Tibial nerve (tissue), 3 donors: ENCODE measurements around the gene MACROH2A2.

Experiments used
- CTCF ChIP-seq, 5 experiments: fragments of 200-600 bp in 3 of 5; fragments of 450-650 bp in 2 of 5; sonication (generic) in 3 of 5; IDR thresholded peaks; one replicate each; pipeline ENCODE4 v1.5.1; 2016 to 2019; ENCODE audit warnings: antibody characterized with exemption in 5 of 5, mild to moderate bottlenecking in 3 of 5, moderate library complexity in 2 of 5
- POLR2A ChIP-seq, 2 donors: fragments of 450-650 bp; IDR thresholded peaks; one replicate each; pipeline ENCODE4 v1.6.1; 2017; ENCODE audit warnings: antibody characterized with exemption in 2 of 2, mild to moderate bottlenecking in 2 of 2, moderate library complexity in 2 of 2

- no peak for TF ChIP-seq CTCF (IDR thresholded peaks at IDR 0.05)
- TF ChIP-seq POLR2A (IDR thresholded peaks at IDR 0.05) = no peak
Measured at GRCh38 chr10:70144372-70145110, 91.9 kb downstream of the MACROH2A2 start.
